ELR (cell line): ENCODE data around the gene KANK3.
"Not testable (repeated sequence)": the region's sequence is repeated elsewhere in the genome, so short reads cannot be mapped to it uniquely, and the experiment has no call there.

ENCODE experiments used
- DNase-seq: peaks from one replicate; pipeline ENCODE4 v3.0.0-alpha.2; 2015; ENCODE audit warnings: low read depth

The KANK3 gene

DNA sequence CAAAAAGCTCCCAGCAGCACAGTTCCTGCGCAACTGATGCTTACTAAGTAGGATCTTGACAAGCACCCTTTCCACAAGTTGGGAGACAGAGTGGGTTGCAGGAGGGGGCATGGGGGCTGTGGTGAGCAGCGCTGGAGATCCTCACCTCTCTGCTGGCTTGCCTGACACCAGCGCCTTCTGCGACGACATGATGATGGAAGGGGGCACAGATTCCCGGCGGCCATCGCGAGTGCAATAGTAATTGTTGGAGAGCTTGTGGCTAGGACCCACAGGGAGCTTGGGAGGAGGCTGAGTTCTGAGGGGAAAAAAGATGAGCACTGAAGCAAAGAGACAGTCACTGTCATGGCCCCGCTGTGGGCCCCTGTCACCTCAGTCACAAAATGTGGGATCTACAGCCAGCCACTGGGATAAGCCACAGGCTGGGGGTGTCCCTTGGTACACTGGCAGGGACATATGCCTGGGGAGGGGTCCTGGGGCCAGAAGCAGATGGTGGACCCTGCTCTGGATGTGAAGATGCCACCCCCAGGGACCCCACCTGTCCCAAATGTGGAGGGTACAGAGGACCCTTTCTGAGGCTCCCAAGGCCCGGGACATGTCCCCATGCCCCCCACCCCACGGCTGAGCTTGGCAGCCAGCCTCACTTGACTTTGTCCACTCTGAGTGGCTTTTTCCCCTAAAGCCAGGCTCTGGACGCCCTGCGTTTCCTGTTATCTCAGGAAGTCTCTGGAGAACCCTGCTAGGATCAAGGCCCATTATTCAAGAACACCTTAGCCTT is 26.5 kb downstream of the KANK3 start:
- DNase-seq: no peak

DNA sequence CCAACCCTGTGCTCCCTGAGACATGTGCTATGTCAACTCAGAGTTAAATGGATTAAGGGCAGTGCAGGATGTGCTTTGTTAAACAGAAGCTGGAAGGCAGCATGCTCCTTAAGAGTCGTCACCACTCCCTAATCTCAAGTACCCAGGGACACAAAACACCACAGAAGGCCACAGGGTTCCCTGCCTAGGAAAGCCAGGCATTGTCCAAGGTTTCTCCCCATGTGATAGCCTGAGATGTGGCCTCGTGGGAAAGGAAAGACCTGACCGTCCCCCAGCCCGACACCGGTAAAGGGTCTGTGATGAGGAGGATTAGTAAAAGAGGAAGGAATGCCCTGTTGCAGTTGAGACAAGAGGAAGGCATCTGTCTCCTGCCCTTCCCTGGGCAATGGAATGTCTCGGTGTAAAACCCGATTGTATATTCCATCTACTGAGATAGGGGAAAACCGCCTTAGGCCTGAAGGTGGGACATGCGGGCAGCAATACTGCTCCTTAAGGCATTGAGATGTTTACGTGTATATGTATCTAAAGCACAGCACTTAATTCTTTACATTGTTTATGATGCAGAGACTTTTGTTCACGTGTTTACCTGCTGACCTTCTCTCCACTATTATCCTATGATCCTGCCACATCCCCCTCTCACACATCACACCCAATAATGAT is 28.0 kb downstream of the KANK3 start:
- DNase-seq: not testable (repeated sequence)

DNA sequence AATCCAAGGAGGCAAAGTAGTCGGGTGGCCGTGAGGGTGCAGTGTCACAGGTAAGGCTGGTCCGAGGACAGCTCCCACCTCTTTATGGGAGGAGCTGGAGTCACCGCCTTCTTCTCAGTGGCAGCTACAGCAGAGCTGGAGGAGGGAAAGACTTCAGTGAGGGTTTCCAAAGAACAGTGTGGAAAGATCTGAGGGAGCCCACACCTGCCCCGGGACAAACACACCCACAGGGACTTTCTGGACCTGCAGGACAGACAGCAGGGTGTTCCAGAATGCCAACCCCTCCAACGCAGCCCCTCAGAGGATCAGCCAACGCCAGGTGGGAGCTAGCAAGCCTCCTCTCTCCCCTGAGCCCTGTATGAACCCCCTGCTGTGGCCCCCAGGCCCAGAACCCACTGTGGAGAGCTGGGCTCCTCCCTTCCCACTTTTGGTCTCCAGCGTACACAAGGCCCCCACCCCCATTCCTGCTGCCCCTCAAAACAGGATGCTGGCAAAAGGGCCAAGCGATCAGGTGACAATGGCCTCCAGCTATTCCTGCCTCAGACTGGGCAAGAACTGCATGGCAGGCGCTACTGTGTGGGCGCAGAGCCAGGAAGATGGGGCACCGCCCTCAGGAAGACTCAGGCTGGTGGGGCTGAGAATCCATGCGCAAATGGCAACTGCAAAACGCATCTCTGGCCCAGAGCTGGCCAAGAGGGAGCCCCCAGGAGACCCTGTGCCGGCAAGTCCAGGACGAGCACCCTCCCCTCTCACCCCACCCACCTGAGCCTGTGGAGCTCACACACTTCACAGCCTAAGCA is 31.4 kb downstream of the KANK3 start:
- no peak for DNase-seq

DNA sequence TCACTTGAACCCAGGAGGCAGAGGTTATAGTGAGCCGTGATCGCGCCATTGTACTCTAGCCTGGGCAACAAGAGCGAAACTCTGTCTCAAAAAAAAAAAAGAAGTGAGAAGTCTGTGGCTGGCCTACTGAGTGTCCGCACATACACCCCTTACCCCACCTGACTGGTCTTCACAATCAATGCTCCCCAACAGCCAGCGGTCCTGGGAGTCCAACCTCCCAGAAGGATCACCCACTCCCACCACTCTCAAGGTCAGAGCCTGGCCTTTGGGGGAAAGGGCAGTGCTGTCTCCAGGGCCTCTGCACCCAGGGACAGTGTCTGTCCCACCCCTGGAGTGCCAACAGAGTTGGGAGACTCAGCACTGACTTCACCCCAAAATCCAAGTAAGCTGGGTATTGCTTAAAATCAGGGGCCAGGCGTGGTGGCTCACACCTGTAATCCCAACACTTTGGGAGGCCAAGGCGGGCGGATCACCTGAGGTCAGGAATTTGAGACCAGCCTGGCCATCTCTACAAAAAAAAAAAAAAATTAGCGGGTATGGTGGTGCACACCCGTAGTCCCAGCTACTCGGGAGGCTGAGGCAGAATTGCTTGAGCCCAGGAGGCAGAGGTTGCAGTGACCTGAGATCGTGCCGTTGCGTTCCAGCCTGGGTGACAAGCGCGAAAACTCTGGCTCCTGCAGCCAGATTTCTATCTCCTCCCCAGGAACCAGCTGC is 32.6 kb downstream of the KANK3 start:
- no peak for DNase-seq

DNA sequence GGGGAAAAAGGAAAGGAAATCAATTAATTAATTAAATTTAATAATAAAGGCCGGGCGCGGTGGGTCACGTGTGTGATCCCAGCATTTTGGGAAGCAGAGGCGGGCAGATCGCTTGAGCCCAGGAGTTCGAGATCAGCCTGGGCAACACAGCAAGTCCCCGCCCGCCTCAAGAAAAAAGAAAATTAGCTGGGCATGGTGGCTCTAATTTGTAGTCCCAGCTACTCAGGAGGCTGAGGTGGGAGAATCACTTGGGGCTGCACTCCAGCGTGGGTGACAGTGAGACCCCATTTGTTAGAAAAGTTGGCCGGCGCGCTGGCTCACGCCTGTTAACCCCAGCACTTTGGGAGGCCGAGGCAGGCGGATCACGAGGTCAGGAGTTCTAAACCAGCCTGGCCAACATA is 34.2 kb downstream of the KANK3 start:
- DNase-seq: no peak

DNA sequence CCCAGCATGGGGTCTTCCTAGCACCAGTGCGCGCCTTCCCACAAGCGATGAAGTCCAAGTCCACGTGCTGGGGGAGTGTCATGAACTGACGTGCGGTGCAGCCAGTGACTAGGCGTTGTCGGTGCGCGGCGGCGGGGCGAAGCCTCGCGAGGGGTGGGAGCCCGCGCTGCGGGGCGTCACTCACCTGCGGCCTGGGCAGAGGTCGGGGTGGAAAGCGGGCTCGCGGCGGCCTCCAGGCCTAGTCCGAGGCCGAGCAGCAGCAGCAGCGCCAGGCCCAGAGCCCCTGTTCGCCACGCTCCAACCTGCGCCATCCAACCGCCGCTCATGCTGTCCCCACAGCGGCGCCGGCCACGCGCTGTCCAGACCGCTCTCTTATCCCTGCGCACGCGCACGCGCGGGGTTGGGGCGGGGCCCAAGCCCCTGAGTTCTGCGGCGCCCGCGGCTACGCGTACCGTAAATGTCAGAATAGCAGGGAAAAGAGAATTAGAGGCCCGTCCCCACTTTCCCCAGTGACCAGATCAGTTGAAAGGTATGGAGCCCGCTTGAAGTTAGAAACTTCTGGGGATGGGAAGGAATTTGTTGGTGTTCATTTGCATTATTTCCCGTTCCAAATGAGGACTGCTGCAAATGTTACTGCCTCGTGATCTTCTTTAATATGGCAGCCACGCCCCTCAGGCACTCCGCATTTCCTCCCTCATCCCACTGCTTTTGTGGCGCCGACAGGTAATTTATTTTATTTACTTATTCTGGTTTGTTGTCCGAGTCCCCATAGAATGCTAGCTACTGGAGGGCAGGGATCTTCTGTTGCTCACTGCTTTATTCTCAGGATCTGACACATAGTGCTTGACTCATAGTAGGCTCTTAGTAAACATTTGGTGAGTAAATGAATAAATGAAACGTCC is 34.8 kb downstream of the KANK3 start, which contains the start of gene CD320:
Gene CD320 (minus strand): TSS at position 394 of the 902 bp plus-strand sequence. CDS start 68 bp downstream, at position 326.
- peak; percentile 94 for DNase-seq

DNA sequence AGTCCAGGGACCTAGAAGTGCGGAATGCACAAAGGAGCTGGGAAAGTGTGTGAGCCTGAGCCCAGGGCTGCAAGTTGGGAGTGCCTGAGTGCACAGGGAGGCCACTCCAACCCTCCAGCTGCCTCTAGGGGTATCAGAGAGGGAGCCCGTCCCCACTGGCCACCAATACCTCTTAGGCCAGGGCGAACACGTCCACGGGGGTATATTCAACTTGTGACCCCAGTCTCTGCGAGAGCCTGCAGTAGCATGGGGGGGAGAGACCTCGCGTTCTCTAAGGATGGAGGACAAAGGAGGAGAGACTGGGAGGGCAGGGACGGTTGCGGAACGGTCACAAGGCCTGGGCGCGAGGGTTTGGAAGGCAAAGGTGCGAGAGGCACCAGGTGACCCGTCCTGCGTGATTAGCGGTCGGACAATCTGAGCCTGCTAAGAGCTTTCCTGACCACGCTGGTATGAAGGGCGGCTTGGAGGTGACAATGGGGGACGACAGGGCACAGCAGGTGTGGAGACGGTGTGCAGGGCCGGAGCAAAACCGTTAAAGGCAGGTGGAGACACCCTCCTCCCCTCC is 35.6 kb downstream of the KANK3 start:
- DNase-seq: no peak

DNA sequence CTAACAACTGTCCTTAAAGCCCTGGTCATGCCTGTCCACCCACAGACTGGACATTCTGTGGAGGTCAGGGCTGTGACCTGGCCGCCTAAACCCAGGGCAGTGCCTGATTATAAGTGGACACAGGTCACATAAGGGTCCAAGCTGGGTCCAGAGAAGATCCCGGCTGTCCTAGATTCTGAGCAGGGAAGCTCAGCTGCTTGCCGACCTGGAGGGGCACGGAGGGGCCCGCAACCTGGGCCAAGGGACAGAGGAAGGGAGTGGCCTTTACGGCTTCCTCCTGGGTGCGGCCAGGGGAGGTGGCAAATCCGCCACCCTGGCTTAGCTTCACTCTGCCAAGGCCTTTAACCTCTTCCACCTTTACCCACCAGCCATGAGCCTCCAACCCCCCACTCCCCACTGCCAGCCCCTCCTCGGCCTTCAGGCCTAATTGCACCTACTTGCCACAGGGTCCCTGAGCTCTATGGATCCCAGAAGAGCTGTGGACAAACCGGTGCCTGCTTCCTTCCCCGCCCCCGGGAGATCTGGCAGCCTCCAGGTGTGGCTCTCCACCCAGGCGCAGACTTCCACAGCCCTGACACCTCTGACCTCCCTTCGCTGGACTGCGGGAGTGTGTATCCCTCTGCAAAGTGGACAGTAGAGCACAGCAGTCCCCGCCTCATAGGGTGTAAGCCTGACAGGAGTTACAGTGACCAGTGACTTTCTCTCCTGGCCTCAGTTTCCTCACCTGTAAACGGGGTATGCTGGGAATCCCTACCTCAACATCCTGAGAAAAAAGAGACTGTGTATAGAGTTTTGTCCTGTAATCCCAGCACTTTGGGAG is 36.6 kb downstream of the KANK3 start:
- DNase-seq: no peak

DNA sequence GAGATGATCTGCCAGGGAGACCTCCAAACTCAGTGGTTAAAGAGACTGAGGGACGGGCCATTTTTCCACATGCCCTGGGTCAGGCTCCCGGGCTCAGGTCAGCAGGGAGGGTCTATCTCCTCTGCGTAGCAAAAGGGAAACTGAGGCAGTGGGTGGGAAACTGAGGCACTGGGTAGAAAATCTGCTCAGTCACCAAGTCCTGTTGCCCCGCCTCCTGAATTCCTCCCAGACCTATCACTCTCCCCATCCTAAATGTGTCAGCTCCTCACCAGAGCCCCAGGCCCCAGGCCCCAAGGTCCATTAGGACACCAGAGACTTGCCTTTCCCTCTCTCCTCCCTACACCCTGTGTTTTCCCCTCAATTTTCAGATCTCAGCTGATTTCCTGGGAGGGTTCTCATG is 37.3 kb downstream of the KANK3 start:
- no peak for DNase-seq

DNA sequence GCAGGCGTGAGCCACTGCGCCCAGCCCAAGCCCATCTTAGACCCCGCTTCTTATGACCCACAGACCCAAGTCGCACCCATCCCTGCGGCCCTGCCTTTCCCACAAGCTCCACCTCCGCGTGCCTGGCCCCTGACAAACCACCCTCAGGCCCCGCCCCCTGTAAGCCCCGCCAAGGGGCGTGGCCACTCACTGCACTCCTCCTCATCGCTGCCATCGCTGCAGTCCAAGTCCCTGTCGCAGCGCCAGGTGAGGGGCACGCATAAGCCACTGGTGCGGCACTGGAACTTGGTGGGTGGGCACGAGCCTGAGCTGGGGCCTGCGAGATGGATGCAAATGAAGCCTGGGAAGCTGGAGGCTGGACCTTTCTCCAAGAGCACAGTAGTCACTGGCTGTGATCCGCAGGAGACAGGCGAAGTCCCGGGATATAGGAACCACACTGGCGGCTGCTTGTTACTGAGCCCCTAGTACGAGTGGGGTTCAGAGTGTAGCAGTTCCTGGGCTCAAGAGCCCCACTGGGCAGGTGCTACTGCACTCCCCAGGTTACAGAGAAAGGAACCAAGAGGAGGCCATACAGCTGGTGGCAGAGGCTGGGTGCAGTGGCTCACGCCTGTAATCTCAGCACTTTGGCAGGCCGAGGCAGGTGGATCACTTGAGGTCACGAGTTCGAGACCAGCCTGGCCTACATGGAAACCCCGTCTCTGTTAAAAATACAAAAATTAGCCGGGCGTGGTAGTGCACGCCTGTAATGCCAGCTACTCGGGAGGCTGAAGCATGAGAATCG is 38.0 kb downstream of the KANK3 start:
- peak; percentile 33 for DNase-seq

DNA sequence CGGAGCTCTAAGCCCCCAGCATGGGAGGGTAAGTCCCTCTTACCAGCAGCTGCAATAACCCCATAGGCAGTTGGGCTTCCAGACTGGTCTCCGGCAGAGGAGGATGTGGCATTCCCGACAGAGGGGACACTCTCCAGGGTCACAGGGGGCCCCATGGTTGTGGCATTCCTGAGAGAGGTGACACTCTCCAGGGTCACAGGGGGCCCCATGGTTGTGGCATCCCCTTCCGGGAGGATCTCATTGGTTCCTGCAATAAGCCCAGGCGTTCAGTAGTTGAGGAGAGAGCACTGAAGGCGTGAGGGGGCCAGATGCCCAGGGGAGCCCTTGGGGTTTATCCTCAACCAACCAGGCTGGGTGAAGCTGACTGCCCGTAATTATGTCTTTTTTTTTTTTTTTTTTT is 40.3 kb downstream of the KANK3 start:
- no peak for DNase-seq

DNA sequence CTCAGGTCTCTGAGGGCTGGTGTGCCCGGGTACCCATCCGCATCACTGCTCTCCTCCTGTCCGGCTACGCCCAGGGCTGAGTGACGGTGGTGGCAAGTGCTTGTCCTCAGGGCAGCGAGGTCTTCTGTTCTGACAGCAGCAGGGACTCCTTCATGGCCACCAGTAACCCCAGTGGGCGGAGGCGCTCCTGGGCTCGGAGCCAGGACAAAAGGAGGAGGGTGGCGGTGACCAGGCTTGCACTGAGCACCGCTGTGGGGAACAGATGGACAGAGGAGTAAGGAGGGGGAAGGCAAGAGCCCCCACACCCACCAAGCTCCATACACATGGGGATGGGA is 40.7 kb downstream of the KANK3 start:
- no peak for DNase-seq

DNA sequence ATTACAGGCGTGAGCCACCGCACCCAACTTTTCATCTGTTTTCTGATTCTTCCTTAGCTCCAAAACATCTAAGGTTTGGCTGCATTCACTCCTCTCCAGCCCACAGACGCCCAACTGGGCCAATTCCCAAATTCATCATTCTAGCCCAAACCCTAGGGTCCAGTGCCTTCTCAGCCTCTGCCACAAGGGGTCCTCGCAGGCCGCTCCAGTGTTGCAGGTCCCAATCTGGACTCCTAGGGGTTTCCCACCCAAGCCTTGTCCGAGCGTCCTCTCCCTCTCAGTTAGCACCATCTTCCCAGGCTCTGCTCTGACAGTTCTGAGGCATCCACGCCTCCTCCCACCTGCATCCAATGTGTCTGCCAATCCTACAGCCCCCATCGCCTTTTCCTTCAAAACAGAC is 51.7 kb downstream of the KANK3 start:
- DNase-seq: not testable (repeated sequence)

DNA sequence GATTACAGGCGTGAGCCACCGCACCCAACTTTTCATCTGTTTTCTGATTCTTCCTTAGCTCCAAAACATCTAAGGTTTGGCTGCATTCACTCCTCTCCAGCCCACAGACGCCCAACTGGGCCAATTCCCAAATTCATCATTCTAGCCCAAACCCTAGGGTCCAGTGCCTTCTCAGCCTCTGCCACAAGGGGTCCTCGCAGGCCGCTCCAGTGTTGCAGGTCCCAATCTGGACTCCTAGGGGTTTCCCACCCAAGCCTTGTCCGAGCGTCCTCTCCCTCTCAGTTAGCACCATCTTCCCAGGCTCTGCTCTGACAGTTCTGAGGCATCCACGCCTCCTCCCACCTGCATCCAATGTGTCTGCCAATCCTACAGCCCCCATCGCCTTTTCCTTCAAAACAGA is 66.6 kb downstream of the KANK3 start:
- DNase-seq: not testable (repeated sequence)
